GM20000 (cell line): ENCODE results near the gene PSENEN.

Source experiments
- DNase-seq: peaks from one replicate; pipeline ENCODE4 v3.0.0; 2012; ENCODE audit warnings: low spot score
- CTCF ChIP-seq: IDR thresholded peaks from 2 replicates; pipeline ENCODE4 v1.5.1; 2012; ENCODE audit warnings: mild to moderate bottlenecking, control low read depth; ENCODE audit errors: extremely low read depth, missing control alignments

The PSENEN gene

GRCh38 chr19:35731779-35732405 lies 13.6 kb upstream of the PSENEN start:
- no peak for TF ChIP-seq CTCF
- DNase-seq: peak; percentile 15

- DNase-seq: no peak
- TF ChIP-seq CTCF: no peak
These were observed 12.8 kb upstream of the PSENEN start for GRCh38 chr19:35732540-35733179.

- no peak for TF ChIP-seq CTCF
- no peak for DNase-seq
These were observed 12.0 kb upstream of the PSENEN start for GRCh38 chr19:35733180-35734125.

GRCh38 chr19:35734273-35734672 lies 11.2 kb upstream of the PSENEN start:
- TF ChIP-seq CTCF: no peak
- no peak for DNase-seq

GRCh38 chr19:35734889-35735288 lies 10.6 kb upstream of the PSENEN start:
- TF ChIP-seq CTCF: no peak
- no peak for DNase-seq

- DNase-seq: no peak
These were observed 8.3 kb upstream of the PSENEN start for GRCh38 chr19:35736913-35737886.

More at GRCh38 chr19:35736913-35737886, 8.3 kb upstream of the PSENEN start:
- no peak for TF ChIP-seq CTCF
